ENCODE measurements around the gene KNL1.

KNL1 gene

GRCh38 chr15:40598126-40598525 lies 4.1 kb downstream of the KNL1 start:
- no peak for ATAC-seq
- no peak for TF ChIP-seq OSR1 (CRISPR knock-in tag; IDR thresholded peaks at IDR 0.05)
- TF ChIP-seq PPARA (CRISPR knock-in tag; IDR thresholded peaks at IDR 0.05; ENCODE audit: borderline replicate concordance), result no peak
- TF ChIP-seq TCF4 (CRISPR knock-in tag; IDR thresholded peaks at IDR 0.05; ENCODE audit: borderline replicate concordance), result no peak
- TF ChIP-seq ZNF565 (CRISPR knock-in tag; conservative IDR thresholded peaks at IDR 0.05; ENCODE audit: low read depth), result no peak
- TF ChIP-seq BACH2 (CRISPR knock-in tag; IDR thresholded peaks at IDR 0.05; ENCODE audit: borderline replicate concordance), result no peak
- no peak for TF ChIP-seq ZC3H10 (CRISPR knock-in tag; IDR thresholded peaks at IDR 0.05)
- no peak for TF ChIP-seq CSDC2 (CRISPR knock-in tag; IDR thresholded peaks at IDR 0.05)
- no peak for TF ChIP-seq GLIS3 (CRISPR knock-in tag; IDR thresholded peaks at IDR 0.05)
- TF ChIP-seq RARB (CRISPR knock-in tag; IDR thresholded peaks at IDR 0.05), result no peak
- no peak for TF ChIP-seq TSHZ2 (CRISPR knock-in tag; IDR thresholded peaks at IDR 0.05)
- TF ChIP-seq PATZ1 (CRISPR knock-in tag; IDR thresholded peaks at IDR 0.05; ENCODE audit: borderline replicate concordance), result no peak

GRCh38 chr15:40598672-40599071 lies 4.6 kb downstream of the KNL1 start:
- ATAC-seq, result no peak
- TF ChIP-seq GLIS3 (CRISPR knock-in tag; IDR thresholded peaks at IDR 0.05) (no peak), ZNF565 (CRISPR knock-in tag; conservative IDR thresholded peaks at IDR 0.05; ENCODE audit: low read depth) (no peak), PPARA (CRISPR knock-in tag; IDR thresholded peaks at IDR 0.05; ENCODE audit: borderline replicate concordance) (no peak), OSR1 (CRISPR knock-in tag; IDR thresholded peaks at IDR 0.05) (no peak), ESRRG (CRISPR knock-in tag; IDR thresholded peaks at IDR 0.05) (no peak), ZFP3 (CRISPR knock-in tag; IDR thresholded peaks at IDR 0.05) (no peak), TCF4 (CRISPR knock-in tag; IDR thresholded peaks at IDR 0.05; ENCODE audit: borderline replicate concordance) (no peak), ISL1 (CRISPR knock-in tag; IDR thresholded peaks at IDR 0.05) (no peak), TOX (CRISPR knock-in tag; IDR thresholded peaks at IDR 0.05; ENCODE audit: borderline replicate concordance) (no peak), TSHZ2 (CRISPR knock-in tag; IDR thresholded peaks at IDR 0.05) (no peak), SNAI2 (CRISPR knock-in tag; IDR thresholded peaks at IDR 0.05) (no peak), ZNF70 (CRISPR knock-in tag; IDR thresholded peaks at IDR 0.05) (no peak), ZC3H10 (CRISPR knock-in tag; IDR thresholded peaks at IDR 0.05) (no peak), ZFP30 (CRISPR knock-in tag; IDR thresholded peaks at IDR 0.05) (no peak), CSRNP3 (CRISPR knock-in tag; IDR thresholded peaks at IDR 0.05) (no peak)
- TF ChIP-seq, protein P1, sequence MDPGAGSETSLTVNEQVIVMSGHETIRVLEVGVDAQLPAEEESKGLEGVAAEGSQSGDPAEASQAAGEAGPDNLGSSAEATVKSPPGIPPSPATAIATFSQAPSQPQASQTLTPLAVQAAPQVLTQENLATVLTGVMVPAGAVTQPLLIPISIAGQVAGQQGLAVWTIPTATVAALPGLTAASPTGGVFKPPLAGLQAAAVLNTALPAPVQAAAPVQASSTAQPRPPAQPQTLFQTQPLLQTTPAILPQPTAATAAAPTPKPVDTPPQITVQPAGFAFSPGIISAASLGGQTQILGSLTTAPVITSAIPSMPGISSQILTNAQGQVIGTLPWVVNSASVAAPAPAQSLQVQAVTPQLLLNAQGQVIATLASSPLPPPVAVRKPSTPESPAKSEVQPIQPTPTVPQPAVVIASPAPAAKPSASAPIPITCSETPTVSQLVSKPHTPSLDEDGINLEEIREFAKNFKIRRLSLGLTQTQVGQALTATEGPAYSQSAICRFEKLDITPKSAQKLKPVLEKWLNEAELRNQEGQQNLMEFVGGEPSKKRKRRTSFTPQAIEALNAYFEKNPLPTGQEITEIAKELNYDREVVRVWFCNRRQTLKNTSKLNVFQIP (CRISPR knock-in tag; IDR thresholded peaks at IDR 0.05; ENCODE audit: borderline replicate concordance, low read depth), result no peak

Measured in SK-N-SH treated with all-trans-retinoic acid at 6 μM for 48 hours (cell line).